Measurements from ENCODE around the gene SPTSSB.
A peak's percentile ranks its signal among the peaks of the same experiment; 100 is the strongest.

The SPTSSB gene, protein sequence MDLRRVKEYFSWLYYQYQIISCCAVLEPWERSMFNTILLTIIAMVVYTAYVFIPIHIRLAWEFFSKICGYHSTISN

DNA sequence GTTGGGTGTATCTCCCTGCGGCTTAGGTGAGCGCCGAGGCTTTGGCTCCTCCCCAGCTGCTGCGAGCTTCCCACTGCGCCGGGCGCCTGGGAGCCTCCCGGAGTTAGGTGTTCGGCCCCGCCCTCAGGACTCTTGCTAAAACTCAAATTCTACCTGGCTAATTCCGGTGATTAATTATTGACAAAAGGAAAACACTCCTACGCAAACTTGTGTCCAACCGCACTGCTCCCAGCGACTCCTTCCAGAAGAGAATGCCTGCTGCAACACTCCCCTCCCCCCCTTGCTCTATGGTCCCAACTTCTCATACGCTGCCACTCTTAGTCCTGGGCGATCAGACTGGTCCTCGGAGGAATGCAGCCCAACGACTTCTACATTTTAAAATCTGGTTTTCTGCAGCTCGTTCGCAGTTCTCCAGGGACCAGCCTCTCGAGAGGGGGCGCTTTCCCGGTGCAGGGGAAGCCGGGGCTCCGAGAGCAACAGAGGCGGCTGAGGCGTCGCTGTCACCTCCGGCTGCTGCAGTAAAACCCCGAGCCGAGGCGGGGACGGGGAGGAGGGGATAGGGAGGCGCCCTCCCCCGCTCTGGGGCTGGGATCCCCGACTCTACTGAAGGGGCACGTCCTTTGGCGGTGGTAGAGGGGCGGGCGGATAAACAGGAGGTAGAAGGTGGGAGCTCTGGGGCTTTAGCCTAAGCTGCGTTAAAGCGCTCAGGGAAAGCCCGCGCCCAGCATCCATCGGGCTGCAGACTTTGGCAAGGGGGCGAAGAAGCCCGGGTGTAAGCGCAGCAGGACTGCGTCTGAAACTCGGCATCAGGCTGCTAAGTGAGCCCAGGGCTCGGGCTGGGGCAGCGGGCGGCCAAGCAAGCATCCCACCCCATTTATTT is at the start of gene SPTSSB:
SPTSSB (minus strand) TSS at position 77 of the 880 bp plus-strand sequence. CDS start 25,194 bp downstream, outside the sequence.
- DNase-seq (ENCODE audit: low spot score), result peak; percentile 41

GRCh38 chr3:161420746-161421145 is 49.4 kb upstream of the SPTSSB start:
- no peak for DNase-seq (ENCODE audit: low spot score)

DNA sequence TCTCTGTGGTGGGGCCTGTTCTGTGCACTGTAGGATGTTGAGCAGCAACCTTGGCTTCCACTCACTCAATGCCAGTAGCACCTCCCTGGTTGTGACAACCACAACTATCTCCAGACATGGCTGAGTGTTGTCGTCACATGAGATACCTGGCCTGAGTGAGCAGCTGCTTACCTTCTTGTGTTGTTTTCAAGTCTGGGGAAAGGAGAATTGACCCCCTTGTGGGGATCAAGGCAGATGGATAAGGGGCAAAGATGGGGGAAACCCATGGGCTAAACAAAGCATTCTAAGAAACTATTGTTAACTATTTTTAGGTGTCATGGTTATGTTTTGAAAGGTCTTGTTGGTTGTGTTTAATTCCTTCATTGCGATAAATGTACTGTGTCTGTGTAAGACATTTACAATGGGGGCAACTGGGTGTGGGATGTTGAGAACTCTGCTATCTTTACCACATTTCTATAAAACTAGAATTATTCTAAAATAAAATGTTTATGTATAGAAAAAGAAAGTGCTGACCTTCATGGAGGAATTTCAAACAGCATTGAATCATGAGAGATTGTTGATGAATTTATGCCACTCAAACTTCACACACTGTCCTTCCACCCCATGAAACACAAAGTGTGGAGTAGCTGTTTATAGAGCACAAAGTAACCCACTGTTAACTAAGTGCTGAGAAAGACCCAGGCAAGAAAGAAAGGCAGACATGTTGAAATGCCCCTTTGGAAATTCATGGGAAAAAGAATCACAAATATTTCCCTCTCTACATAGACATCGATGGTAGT is 48.4 kb upstream of the SPTSSB start:
- no peak for DNase-seq (ENCODE audit: low spot score)

DNA sequence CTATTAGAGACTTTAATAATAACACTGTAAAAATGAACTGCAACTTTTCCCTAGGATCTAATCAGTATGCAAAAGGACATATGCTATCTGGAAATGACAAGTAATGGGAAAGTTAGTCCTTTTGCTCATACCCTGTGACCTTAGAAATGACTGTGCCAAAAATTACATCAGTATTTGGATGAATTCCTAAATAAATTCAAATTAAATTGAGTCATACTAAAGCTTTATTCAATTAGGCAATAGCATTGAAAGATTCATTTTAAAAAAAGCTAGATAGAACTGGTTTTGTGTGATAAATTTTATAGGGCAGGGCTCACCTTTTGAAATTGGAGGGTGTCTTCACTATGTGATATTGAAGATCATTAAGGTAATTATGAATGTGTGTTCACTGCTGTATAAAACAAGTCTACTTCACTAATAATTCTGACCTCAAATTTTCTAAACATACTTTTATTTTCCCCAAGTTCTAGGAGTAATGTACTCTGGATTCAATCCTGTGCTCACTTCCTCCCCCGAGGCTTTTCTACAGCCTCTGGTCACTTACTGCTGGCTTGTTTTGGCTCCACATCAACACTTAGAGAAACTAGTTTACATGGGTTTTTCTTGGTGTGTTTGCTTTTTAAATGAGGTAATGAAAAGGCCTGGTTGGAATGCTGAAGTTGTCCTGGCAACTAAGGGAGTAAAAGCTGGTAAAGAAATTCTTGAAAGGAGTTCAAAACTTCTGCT is 44.4 kb upstream of the SPTSSB start:
- no peak for DNase-seq (ENCODE audit: low spot score)

GRCh38 chr3:161414907-161415306 is 43.6 kb upstream of the SPTSSB start:
- no peak for DNase-seq (ENCODE audit: low spot score)

GRCh38 chr3:161413855-161414210 is 42.5 kb upstream of the SPTSSB start:
- DNase-seq (ENCODE audit: low spot score), result no peak

DNA sequence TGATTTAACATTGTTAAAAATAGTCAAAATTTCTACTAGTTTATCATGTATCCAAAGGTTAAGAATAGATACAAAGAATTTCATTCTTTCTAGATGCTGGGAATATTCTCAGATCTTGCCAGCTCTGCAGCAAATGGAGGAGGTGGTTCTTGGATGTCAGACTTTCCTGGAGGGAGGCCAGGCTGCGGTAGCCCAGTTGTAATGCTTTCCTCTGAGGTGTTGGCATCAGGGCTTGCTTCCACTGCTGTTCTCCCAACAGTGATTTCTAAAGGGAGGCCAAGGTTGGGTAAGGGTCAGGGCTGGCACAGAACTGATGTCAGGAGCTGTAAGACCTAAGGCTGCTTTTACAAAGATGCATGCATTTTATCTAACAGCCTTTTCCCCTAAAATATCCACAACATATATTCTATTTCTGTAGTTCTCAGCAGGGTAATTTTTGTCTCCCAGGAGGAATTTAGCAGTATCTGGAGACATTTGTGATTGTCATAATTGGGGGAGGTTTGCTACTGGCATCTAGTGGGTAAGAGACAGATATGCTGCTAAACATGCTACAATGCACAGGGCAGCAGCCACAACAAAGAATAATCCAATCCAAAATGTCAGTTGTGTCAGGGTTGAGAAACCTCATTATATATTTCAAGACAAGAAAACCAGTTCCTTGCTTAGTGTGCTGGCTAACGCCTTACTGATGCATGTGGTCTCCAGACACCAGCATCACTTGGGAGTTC is 42.0 kb upstream of the SPTSSB start:
- no peak for DNase-seq (ENCODE audit: low spot score)

- no peak for DNase-seq (ENCODE audit: low spot score)
These were observed 40.8 kb upstream of the SPTSSB start for GRCh38 chr3:161412123-161412522.

- DNase-seq (ENCODE audit: low spot score), result no peak
These were observed 38.5 kb upstream of the SPTSSB start for GRCh38 chr3:161409858-161410257.

DNA sequence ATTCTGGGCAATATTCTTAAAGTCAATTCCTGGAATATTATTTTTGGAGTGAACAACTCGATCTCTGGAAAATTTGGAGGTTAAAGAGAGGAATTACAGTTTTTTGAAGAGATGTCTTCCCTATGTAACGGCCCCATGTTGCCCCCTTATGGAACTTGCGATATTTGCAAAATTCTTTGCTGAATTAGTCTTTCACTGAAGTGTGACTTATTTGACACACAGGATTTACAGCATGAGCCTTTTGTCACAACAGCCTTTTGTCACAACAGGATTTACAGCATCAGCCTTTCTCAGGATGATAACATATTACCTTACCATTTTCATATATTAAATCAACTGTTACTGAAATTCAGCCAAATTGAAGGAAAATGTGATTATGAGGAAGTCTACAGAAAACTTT is 37.8 kb upstream of the SPTSSB start:
- DNase-seq (ENCODE audit: low spot score), result peak; percentile 57

- no peak for DNase-seq (ENCODE audit: low spot score)
These were observed 35.6 kb upstream of the SPTSSB start for GRCh38 chr3:161406594-161407555.

GRCh38 chr3:161405836-161406235 is 34.5 kb upstream of the SPTSSB start:
- no peak for DNase-seq (ENCODE audit: low spot score)

DNA sequence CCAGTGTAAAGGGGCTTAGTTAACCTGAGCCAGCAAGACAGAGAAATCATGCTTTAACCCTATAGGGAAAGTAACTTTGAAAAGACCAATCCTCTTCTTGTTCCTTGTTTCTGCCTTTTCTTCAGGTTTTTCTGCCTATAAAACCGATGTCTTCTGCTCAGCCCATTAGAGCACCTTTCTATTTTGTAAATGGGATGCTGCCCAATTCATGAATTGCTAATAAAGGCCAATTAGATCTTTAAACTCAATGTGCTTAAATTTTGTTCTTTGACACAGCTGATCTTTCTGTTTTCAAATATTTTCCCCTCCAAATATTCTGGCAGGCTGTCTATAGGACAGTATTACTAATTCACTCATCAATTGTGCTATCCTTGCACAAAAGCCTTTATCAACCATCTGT is 33.8 kb upstream of the SPTSSB start:
- DNase-seq (ENCODE audit: low spot score), result no peak

DNA sequence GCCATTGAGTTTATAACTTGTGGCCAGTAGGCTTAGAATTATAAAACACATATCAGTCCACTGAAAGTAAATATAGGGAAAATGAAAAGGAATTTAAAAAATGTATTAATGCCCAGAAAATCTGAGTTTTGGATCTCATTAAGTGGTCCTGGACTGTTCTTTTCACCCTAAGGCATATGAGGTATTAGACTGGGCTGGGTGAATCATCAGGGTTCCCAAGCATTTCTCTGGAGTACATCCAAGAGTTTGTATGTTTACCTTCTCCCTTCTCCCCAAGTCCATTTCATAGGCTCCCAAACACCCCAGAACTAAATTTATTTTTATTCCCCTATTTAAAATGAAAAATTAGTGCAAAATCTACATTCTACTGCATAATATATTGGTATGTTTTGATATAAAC is 31.9 kb upstream of the SPTSSB start:
- no peak for DNase-seq (ENCODE audit: low spot score)

DNA sequence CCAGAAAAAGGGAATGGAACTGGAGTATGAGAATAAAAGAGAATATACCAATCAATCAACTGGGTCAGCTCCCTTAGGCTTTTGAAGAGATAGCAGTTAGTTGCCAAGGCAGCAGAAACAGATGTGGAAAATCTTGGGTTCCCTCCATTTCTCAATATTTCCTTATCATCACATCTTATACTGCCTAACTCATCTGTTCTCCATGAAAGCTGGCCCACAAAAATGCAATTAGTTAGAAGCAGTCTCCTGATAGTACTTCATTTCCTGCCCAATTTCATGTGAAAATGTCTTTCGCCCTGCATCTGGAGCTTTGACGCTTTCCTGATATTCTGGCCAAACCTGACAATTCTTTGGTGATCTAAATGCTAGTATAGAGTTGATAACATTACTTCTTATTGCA is 30.1 kb upstream of the SPTSSB start:
- DNase-seq (ENCODE audit: low spot score), result no peak

- no peak for DNase-seq (ENCODE audit: low spot score)
These were observed 29.3 kb upstream of the SPTSSB start for GRCh38 chr3:161400650-161401049.

DNA sequence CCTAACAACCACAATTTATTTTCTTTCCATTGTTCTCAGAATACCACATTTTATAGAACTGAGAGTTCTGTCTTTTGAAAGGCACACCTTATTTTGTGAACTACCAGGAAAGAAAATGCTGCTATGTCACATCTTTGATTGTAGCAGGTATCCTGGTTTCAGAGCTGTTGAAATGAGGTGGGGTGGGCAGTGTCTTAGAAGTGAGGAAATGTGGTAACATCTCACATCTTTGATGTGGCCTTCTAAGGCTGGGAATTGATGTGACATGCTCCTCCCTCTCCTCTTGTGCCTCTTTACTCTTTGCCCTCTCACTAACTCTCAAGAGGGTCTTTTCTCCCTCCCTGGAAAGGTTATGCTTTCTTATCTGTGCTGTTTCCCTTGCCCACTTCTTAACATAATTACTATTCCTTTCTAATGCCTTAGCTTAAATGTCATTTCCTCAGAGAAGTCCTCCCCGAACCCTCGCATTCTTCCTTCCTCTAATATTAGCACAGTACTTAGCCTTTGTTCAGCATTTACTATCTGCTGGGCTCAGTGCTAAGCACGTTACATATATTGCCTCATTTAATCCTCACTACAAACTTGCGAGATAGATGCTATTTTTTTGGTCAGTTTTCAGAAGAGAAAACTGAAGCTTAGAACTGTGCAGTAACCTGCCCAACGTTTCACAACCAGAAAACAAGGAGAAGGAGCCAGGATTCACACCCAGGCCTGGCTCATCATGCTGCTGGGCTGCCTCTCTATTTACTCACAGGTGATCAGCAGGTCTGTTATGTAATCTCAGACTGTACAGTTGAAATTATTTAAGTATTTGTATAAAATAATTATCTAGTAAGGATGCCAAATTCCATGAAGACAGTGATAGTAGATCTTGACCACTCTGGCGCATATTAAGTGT is 24.0 kb upstream of the SPTSSB start:
- peak; percentile 40 for DNase-seq (ENCODE audit: low spot score)

DNA sequence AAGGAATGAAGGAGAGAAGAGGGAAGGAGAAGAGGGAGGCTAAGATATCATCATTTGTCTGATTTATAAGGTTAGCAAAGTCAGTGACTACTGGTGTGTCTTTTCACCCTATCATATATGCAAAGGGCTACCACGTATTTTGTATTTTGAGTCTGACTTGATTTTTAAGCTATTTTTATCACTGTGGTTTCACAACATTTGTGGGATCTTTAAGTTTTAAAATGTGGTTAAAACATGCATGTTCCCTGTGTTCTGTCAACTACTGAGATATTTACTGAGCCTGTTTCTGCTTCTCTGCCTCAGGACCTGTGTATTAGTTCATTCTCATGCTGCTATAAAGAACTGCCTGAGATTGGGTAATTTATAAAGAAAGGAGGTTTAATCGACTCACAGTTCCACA is 22.5 kb upstream of the SPTSSB start:
- DNase-seq (ENCODE audit: low spot score), result no peak

- DNase-seq (ENCODE audit: low spot score), result no peak
These were observed 22.0 kb upstream of the SPTSSB start for GRCh38 chr3:161393310-161393709.

- no peak for DNase-seq (ENCODE audit: low spot score)
These were observed 21.5 kb upstream of the SPTSSB start for GRCh38 chr3:161392853-161393252.

Measured in CD4-positive, alpha-beta T cell treated with Interleukin-2 at 100 ng/mL for 4 hours (primary cell).